ENCODE data around the gene SETD3. TPM values are rescaled to one million over a fixed set of nuclear protein-coding genes. Genes with fewer than 3 reads are reported as not detected.

SETD3 gene
- total and polyA plus RNA-seq, 2 experiments from 2014 or later, result 43.3 to 54.6 TPM

DNA sequence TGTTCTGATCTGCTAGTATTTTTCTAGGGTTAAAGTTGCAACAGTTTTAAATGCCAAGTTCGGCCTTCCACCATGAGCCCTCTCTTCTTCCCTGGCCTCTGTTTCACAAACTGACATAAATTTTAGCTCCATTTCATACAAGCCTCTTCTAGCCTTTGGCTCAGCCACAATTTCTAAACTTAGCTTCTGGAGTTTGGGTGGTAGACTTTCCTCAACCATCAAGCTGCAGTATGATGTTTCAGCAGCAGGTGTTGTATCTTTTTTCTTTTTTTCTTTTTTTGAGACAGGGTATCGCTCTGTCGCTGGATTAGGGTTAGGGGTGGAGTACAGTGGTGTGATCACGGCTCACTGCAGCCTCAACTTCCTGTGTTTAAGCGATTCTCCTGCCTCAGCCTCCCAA, 29.4 kb downstream of the SETD3 start:
- peaks cover 21% of the 10 kb centered on the region; the same call in 1 of the 2 replicates for H3K79me2 ChIP-seq (ENCODE audit: insufficient read depth)
- H3K27ac ChIP-seq, result no peak overlapping the region
- WGBS, 2 experiments (ENCODE audit: low coverage in 1 of 2, low lambda C conversion rate in 2 of 2, missing lambda C conversion rate in 2 of 2), result 94 to 96% methylated on average over 5 of the region's 5 CpGs
- no peak overlapping the region for H3K4me2 ChIP-seq (ENCODE audit: unreplicated experiment)
- in situ Hi-C loops (cut with MboI), result no loop called here
- no peaks in the 10 kb centered on the region for H3K4me1 ChIP-seq (ENCODE audit: insufficient read depth)
- H3F3A ChIP-seq (ENCODE audit: insufficient read depth), result no peaks in the 10 kb centered on the region
- peaks cover 6% of the 10 kb centered on the region for H3K36me3 ChIP-seq (ENCODE audit: low read depth)
- H3K27me3 ChIP-seq (replicated peaks; ENCODE audit: insufficient read depth), result no peaks in the 10 kb centered on the region
- TF ChIP-seq EZH2phosphoT487 (IDR thresholded peaks at IDR 0.05; ENCODE audit: insufficient read depth, low read depth) (no peak), EZH2 (IDR thresholded peaks at IDR 0.05; ENCODE audit: insufficient read depth, poor library complexity, severe bottlenecking) (no peak)
- no peak overlapping the region for H2AFZ ChIP-seq
- no peak overlapping the region for H3K4me3 ChIP-seq
- no peaks in the 10 kb centered on the region for H4K20me1 ChIP-seq (ENCODE audit: insufficient read depth)
- no peaks in the 10 kb centered on the region for H3K9me2 ChIP-seq (ENCODE audit: insufficient read depth)
- no peak for DNase-seq
- H3K9ac ChIP-seq, result no peak overlapping the region
- no peaks in the 10 kb centered on the region for H3K9me3 ChIP-seq (ENCODE audit: low read depth)

DNA sequence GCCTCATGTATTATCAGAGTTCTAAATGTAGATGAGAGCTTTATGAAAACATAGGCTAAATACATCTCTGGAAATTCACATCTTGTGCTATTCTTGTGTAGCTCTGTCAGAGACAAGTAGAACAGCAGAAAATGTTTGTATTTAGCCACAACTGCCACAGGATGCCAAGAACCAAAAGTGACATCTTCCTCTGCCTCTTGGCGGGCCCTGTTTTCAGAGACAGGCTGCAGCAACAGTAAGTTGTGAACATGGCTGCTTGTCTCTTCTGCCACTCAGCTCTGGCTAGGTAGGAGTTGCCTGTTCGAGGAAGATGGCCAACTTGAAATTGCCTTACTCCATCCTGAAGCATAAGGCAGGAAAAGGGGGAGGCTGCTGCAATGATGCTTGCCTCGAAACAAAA, 30.4 kb downstream of the SETD3 start:
- Histone ChIP-seq H4K20me1 (ENCODE audit: insufficient read depth) (no peaks in the 10 kb centered on the region), H3K9me3 (ENCODE audit: low read depth) (no peaks in the 10 kb centered on the region), H3K9ac (no peak overlapping the region), H3K4me3 (no peak overlapping the region), H3K79me2 (ENCODE audit: insufficient read depth) (peaks cover 21% of the 10 kb centered on the region; the same call in 1 of the 2 replicates), H2AFZ (no peak overlapping the region), H3K27ac (no peak overlapping the region), H3K9me2 (ENCODE audit: insufficient read depth) (no peaks in the 10 kb centered on the region), H3K27me3 (replicated peaks; ENCODE audit: insufficient read depth) (no peaks in the 10 kb centered on the region), H3F3A (ENCODE audit: insufficient read depth) (no peaks in the 10 kb centered on the region), H3K4me1 (ENCODE audit: insufficient read depth) (no peaks in the 10 kb centered on the region), H3K36me3 (ENCODE audit: low read depth) (peaks cover 3% of the 10 kb centered on the region), H3K4me2 (ENCODE audit: unreplicated experiment) (no peak overlapping the region)
- in situ Hi-C loops (cut with MboI), result no loop called here
- WGBS, 2 experiments (ENCODE audit: low coverage in 1 of 2, low lambda C conversion rate in 2 of 2, missing lambda C conversion rate in 2 of 2), result 81 to 86% methylated on average over 3 of the region's 3 CpGs
- no peak for TF ChIP-seq EZH2 (IDR thresholded peaks at IDR 0.05; ENCODE audit: insufficient read depth, poor library complexity, severe bottlenecking)
- TF ChIP-seq EZH2phosphoT487 (IDR thresholded peaks at IDR 0.05; ENCODE audit: insufficient read depth, low read depth), result no peak
- DNase-seq, result no peak

DNA sequence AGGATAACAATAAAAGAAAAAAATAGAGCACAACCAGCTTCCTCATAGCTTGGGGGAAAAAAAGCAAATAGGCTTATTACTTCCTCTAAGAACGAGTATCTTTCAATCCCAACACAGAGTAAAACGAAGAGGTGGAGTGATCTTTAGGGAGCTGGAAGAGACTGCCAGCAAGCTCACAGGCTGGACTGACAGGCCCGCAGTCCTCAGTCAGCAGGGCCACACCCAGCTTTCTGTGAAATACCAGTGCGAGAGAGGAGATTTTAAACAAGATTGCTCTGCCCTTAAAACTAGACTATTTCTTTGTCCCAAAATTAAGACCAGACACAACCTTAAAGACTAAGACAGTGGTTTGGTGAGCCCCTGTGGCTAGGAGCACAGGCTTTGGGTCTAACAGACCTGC, 32.9 kb downstream of the SETD3 start:
- WGBS, 2 experiments (ENCODE audit: low coverage in 1 of 2, low lambda C conversion rate in 2 of 2, missing lambda C conversion rate in 2 of 2), result 65 to 70% methylated on average over 4 of the region's 4 CpGs
- Histone ChIP-seq H2AFZ (no peak overlapping the region), H4K20me1 (ENCODE audit: insufficient read depth) (no peaks in the 10 kb centered on the region), H3F3A (ENCODE audit: insufficient read depth) (no peaks in the 10 kb centered on the region), H3K4me1 (ENCODE audit: insufficient read depth) (no peaks in the 10 kb centered on the region), H3K9ac (no peak overlapping the region), H3K4me2 (ENCODE audit: unreplicated experiment) (no peak overlapping the region), H3K9me2 (ENCODE audit: insufficient read depth) (no peaks in the 10 kb centered on the region), H3K27me3 (replicated peaks; ENCODE audit: insufficient read depth) (no peaks in the 10 kb centered on the region), H3K27ac (no peak overlapping the region), H3K9me3 (ENCODE audit: low read depth) (no peaks in the 10 kb centered on the region), H3K4me3 (no peak overlapping the region), H3K79me2 (ENCODE audit: insufficient read depth) (0 out of 2 replicates have a peak, but pooled peaks cover 13% of the 10 kb centered on the region), H3K36me3 (ENCODE audit: low read depth) (peaks cover 3% of the 10 kb centered on the region)
- in situ Hi-C loops (cut with MboI), result no loop called here
- no peak for DNase-seq
- TF ChIP-seq EZH2 (IDR thresholded peaks at IDR 0.05; ENCODE audit: insufficient read depth, poor library complexity, severe bottlenecking), result no peak
- no peak for TF ChIP-seq EZH2phosphoT487 (IDR thresholded peaks at IDR 0.05; ENCODE audit: insufficient read depth, low read depth)

DNA sequence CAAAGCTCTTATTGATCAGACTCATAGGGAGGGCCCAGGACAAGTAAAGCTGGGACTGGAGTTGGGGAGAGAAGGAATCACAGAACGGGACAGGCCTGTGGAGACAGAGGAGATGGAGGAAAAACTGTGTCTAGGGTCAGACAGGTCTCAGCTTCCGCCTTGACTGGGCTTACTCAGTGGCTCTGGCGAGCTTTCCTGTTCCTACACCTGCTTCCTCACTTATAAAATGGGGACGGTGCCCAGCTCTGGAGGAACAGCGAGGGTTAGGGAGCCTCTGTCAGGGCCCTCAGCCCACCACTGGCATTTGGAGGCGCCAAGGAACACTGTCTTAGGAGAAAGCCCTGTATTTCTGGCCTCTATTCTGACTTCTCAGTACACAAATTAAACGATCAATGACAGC, 34.7 kb downstream of the SETD3 start:
- in situ Hi-C loops (cut with MboI), result no loop called here
- 57 to 65% methylated on average over 7 of the region's 7 CpGs for WGBS, 2 experiments (ENCODE audit: low coverage in 1 of 2, low lambda C conversion rate in 2 of 2, missing lambda C conversion rate in 2 of 2)
- Histone ChIP-seq H3K36me3 (ENCODE audit: low read depth) (peaks cover 3% of the 10 kb centered on the region), H3K4me3 (no peak overlapping the region), H3K9me2 (ENCODE audit: insufficient read depth) (no peaks in the 10 kb centered on the region), H3K9ac (no peak overlapping the region), H3K9me3 (ENCODE audit: low read depth) (no peaks in the 10 kb centered on the region), H3K79me2 (ENCODE audit: insufficient read depth) (0 out of 2 replicates have a peak, but pooled peaks cover 10% of the 10 kb centered on the region), H3K27me3 (replicated peaks; ENCODE audit: insufficient read depth) (no peaks in the 10 kb centered on the region), H3K4me1 (ENCODE audit: insufficient read depth) (no peaks in the 10 kb centered on the region), H3K27ac (no peak overlapping the region), H3F3A (ENCODE audit: insufficient read depth) (no peaks in the 10 kb centered on the region), H2AFZ (no peak overlapping the region), H4K20me1 (ENCODE audit: insufficient read depth) (no peaks in the 10 kb centered on the region), H3K4me2 (ENCODE audit: unreplicated experiment) (no peak overlapping the region)
- TF ChIP-seq EZH2phosphoT487 (IDR thresholded peaks at IDR 0.05; ENCODE audit: insufficient read depth, low read depth), result no peak
- no peak for TF ChIP-seq EZH2 (IDR thresholded peaks at IDR 0.05; ENCODE audit: insufficient read depth, poor library complexity, severe bottlenecking)
- DNase-seq, result peak; percentile 24

DNA sequence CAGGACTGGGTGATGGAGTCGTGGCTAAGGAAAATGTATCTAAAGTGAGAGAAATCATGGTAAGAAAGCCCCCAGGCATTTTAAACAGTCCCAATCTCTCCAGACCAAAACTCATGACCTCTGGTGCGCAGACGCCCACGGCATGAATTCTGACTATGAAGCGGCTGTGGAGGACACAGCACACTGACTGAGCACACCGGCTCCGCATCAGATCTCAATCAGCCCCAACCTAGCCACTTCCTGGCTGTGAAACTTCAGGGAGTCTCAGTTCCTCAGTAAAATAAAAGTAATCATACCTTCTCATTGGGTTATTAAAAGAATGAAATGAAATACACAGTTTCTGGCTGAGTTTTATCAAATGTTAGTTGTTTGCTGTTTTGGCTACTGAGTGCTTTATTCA, 38.7 kb downstream of the SETD3 start:
- Histone ChIP-seq H3K9me3 (ENCODE audit: low read depth) (no peaks in the 10 kb centered on the region), H3K4me2 (ENCODE audit: unreplicated experiment) (no peak overlapping the region), H3K27ac (no peak overlapping the region), H3K36me3 (ENCODE audit: low read depth) (no peaks in the 10 kb centered on the region), H3K27me3 (replicated peaks; ENCODE audit: insufficient read depth) (no peaks in the 10 kb centered on the region), H3K9ac (no peak overlapping the region), H4K20me1 (ENCODE audit: insufficient read depth) (no peaks in the 10 kb centered on the region), H3K4me1 (ENCODE audit: insufficient read depth) (no peaks in the 10 kb centered on the region), H3K9me2 (ENCODE audit: insufficient read depth) (no peaks in the 10 kb centered on the region), H3F3A (ENCODE audit: insufficient read depth) (no peaks in the 10 kb centered on the region), H2AFZ (no peak overlapping the region), H3K79me2 (ENCODE audit: insufficient read depth) (0 out of 2 replicates have a peak, but pooled peaks cover 4% of the 10 kb centered on the region), H3K4me3 (no peak overlapping the region)
- no peak for TF ChIP-seq EZH2phosphoT487 (IDR thresholded peaks at IDR 0.05; ENCODE audit: insufficient read depth, low read depth)
- TF ChIP-seq EZH2 (IDR thresholded peaks at IDR 0.05; ENCODE audit: insufficient read depth, poor library complexity, severe bottlenecking), result no peak
- no peak for DNase-seq
- in situ Hi-C loops (cut with MboI), result no loop called here
- WGBS, 2 experiments (ENCODE audit: low coverage in 1 of 2, low lambda C conversion rate in 2 of 2, missing lambda C conversion rate in 2 of 2), result 90 to 94% methylated on average over 7 of the region's 7 CpGs

Data from GM23248 (cell line).